Calu3 (cell line): ENCODE results near the gene AAK1. TPM values are rescaled to one million over a fixed set of nuclear protein-coding genes. Genes with fewer than 3 reads are reported as not detected.
"Not testable (repeated sequence)": the region's sequence is repeated elsewhere in the genome, so short reads cannot be mapped to it uniquely, and the experiment has no call there.

ENCODE experiments used
- BruUV-seq: library from RNA; stranded (reverse); fragments of 400-500 nt; replicated peaks from 2 replicates; lab custom pipeline; 2021; lab: Mats Ljungman, UMichigan
- CTCF ChIA-PET: fragments of 300-600 bp; sonication (Branson Sonifier 250); formaldehyde crosslinking; loops from one replicate; lab custom pipeline; 2022; ENCODE audit warnings: antibody characterized with exemption; lab: Charles Lee
- DNase-seq: peaks from one replicate; pipeline ENCODE4 v3.0.0; 2022
- H3K27ac Mint-ChIP-seq: one replicate; pipeline ENCODE4 v1.8.0; 2022; ENCODE audit warnings: mixed read lengths; ENCODE audit not compliant: unreplicated experiment
- H3K27me3 Mint-ChIP-seq: one replicate; pipeline ENCODE4 v1.8.0; 2022; ENCODE audit warnings: mixed read lengths; ENCODE audit not compliant: unreplicated experiment
- H3K36me3 Mint-ChIP-seq: one replicate; pipeline ENCODE4 v1.8.0; 2022; ENCODE audit warnings: mild to moderate bottlenecking, moderate library complexity, mixed read lengths; ENCODE audit not compliant: insufficient read depth, unreplicated experiment
- H3K4me1 Mint-ChIP-seq: one replicate; pipeline ENCODE4 v1.8.0; 2022; ENCODE audit warnings: mild to moderate bottlenecking, low read depth, mixed read lengths; ENCODE audit not compliant: unreplicated experiment
- H3K4me3 Mint-ChIP-seq: one replicate; pipeline ENCODE4 v1.8.0; 2022; ENCODE audit warnings: mild to moderate bottlenecking, low read depth, moderate library complexity, mixed read lengths; ENCODE audit not compliant: unreplicated experiment
- H3K9me3 Mint-ChIP-seq: one replicate; pipeline ENCODE4 v1.8.0; 2022; ENCODE audit warnings: low read depth, mixed read lengths; ENCODE audit not compliant: unreplicated experiment
- intact Hi-C: fragments of 100-400 bp; cut with micrococcal nuclease; formaldehyde crosslinking; loops from one replicate; pipeline ENCODE4 v1.10.0; 2022; ENCODE audit not compliant: unreplicated experiment
- total RNA-seq: library from RNA; stranded (reverse); gene quantifications from 2 replicates; pipeline ENCODE4 v1.2.3, GENCODE V29; 2022
- TF ChIP-seq, protein P1 (sequence below): fragments of 200-600 bp; IDR thresholded peaks from one replicate; pipeline ENCODE4 v1.8.0; 2022; ENCODE audit warnings: antibody characterized with exemption; ENCODE audit not compliant: unreplicated experiment

AAK1 gene
- total RNA-seq, 1 experiment from 2014 or later, result 46.7 TPM

DNA sequence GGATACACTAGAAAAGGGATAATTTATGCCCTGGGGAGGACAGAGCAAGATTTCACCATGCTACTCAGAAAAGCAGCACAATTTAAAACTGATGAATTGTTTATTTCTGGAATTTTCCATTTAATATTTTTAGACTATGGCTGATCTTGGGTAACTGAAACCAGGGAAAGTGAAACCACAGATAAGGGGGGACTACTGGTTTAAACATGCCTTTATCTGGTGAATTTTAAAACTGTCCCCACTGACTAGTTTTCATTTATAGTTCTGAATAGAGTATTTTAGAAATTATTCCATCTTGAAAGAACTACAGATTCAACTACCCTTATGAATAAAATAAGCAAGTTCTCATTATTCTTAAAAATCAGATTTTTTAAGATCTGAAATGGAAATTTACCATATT is 221.3 kb downstream of the AAK1 start:
- H3K27me3 Mint-ChIP-seq, result no peaks in the 10 kb centered on the region
- H3K4me3 Mint-ChIP-seq, result no peak overlapping the region
- TF ChIP-seq, protein P1, sequence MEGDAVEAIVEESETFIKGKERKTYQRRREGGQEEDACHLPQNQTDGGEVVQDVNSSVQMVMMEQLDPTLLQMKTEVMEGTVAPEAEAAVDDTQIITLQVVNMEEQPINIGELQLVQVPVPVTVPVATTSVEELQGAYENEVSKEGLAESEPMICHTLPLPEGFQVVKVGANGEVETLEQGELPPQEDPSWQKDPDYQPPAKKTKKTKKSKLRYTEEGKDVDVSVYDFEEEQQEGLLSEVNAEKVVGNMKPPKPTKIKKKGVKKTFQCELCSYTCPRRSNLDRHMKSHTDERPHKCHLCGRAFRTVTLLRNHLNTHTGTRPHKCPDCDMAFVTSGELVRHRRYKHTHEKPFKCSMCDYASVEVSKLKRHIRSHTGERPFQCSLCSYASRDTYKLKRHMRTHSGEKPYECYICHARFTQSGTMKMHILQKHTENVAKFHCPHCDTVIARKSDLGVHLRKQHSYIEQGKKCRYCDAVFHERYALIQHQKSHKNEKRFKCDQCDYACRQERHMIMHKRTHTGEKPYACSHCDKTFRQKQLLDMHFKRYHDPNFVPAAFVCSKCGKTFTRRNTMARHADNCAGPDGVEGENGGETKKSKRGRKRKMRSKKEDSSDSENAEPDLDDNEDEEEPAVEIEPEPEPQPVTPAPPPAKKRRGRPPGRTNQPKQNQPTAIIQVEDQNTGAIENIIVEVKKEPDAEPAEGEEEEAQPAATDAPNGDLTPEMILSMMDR, result no peak
- CTCF ChIA-PET, result no interaction called here
- DNase-seq, result no peak
- no peaks in the 10 kb centered on the region for H3K36me3 Mint-ChIP-seq
- H3K4me1 Mint-ChIP-seq, result no peaks in the 10 kb centered on the region
- H3K27ac Mint-ChIP-seq, result no peak overlapping the region
- intact Hi-C loops, result no loop called here
- BruUV-seq, result no TSS peak
- no peaks in the 10 kb centered on the region for H3K9me3 Mint-ChIP-seq

DNA sequence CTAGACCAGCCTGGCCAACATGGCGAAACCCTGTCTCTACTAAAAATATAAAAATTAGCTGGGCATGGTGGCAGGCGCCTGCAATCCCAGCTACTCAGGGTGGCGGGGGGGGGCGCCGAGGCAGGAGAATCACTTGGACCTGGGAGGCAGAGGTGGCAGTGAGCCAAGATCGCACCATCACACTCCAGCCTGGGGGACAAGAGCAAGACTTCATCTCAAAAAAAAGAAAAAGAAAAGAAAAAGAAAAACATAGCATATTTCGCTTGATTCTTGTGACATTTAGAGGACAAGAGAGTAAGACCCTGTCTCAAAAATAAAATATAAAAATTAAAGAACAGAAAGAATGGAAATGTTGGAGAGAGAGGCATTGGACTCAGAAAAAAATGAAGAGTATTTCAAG is 224.4 kb downstream of the AAK1 start:
- not testable (repeated sequence) for H3K4me3 Mint-ChIP-seq, H3K27me3 Mint-ChIP-seq, BruUV-seq

DNA sequence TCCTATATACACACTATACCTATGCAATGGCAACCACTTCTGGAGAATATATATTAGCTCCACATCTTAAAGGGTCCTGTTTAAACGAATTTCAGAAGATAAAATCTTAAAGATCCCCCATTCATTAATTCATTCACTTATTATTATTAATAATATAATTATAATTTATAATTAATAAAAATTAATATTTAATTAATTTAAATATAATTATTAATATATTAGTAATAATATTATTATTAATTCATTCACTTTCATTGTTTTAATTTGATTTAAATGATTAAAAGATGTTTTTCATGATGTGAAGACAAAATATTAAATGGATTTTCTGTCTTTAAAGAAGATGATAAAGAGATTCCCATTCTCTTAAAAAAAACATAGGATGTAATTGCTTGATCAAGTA is 227.4 kb downstream of the AAK1 start:
- Mint-ChIP-seq H3K9me3 (no peaks in the 10 kb centered on the region), H3K27ac (no peak overlapping the region), H3K27me3 (no peaks in the 10 kb centered on the region), H3K4me3 (no peak overlapping the region), H3K36me3 (no peaks in the 10 kb centered on the region), H3K4me1 (no peaks in the 10 kb centered on the region)
- DNase-seq, result no peak
- intact Hi-C loops, result no loop called here
- CTCF ChIA-PET, result no interaction called here
- TF ChIP-seq, protein P1, result no peak
- no TSS peak for BruUV-seq

More for the DNA sequence above, 224.4 kb downstream of the AAK1 start:
- H3K27ac Mint-ChIP-seq, DNase-seq, CTCF ChIA-PET, H3K36me3 Mint-ChIP-seq, intact Hi-C loops, H3K9me3 Mint-ChIP-seq, H3K4me1 Mint-ChIP-seq: not testable (repeated sequence)

Other genes starting within 250 kb of the AAK1 start
- 21.7 and 23.4 TPM in 2 replicates for gene NFU1, start 206.3 kb downstream of the AAK1 start, total RNA-seq
- gene ANXA4, start 98.4 kb upstream of the AAK1 start, total RNA-seq, result 1,439 and 1,638 TPM in 2 replicates
- 63.8 and 76.4 TPM in 2 replicates for gene GMCL1, start 185.9 kb upstream of the AAK1 start, total RNA-seq